H1 (cell line): Measurements from ENCODE around the gene MUC2. TPM values are rescaled to one million over a fixed set of nuclear protein-coding genes. Genes with fewer than 3 reads are reported as not detected.

Experiments used
- CTCF ChIP-seq, 3 experiments: IDR thresholded peaks; 1 replicate in 2 of 3; 2 replicates in 1 of 3; pipeline versions ENCODE4 v1.5.1 to v1.6.1; 2011; ENCODE audit warnings: low read length in 3 of 3, mild to moderate bottlenecking in 3 of 3, inconsistent platforms in 2 of 3, low read depth in 1 of 3, moderate library complexity in 1 of 3; ENCODE audit not compliant: insufficient read depth in 1 of 3; ENCODE audit errors: control extremely low read depth in 1 of 3
- EP300 ChIP-seq, 2 experiments: IDR thresholded peaks; 1 replicate in 1 of 2; 2 replicates in 1 of 2; pipeline ENCODE4 v1.6.1; 2011 to 2012; ENCODE audit warnings: low read depth in 2 of 2, low read length in 2 of 2, mild to moderate bottlenecking in 2 of 2, borderline replicate concordance in 1 of 2, inconsistent platforms in 1 of 2, moderate library complexity in 1 of 2
- EZH2 ChIP-seq: fragments of 200-600 bp; sonication (generic); IDR thresholded peaks from 2 replicates; pipeline ENCODE4 v1.7.1; 2012; ENCODE audit warnings: low read depth, mild to moderate bottlenecking, moderate library complexity, low read length, inconsistent platforms; ENCODE audit not compliant: severe bottlenecking
- GABPA ChIP-seq: IDR thresholded peaks from 2 replicates; pipeline ENCODE4 v1.6.1; 2011; ENCODE audit warnings: mild to moderate bottlenecking, low read length, moderate library complexity, borderline replicate concordance; ENCODE audit not compliant: insufficient read depth
- HDAC2 ChIP-seq, 2 experiments: fragments of 300-600 bp in 1 of 2; sonication (generic) in 1 of 2; IDR thresholded peaks; 2 replicates each; pipeline ENCODE4 v1.6.1; 2011 to 2012; ENCODE audit warnings: low read depth in 2 of 2, low read length in 2 of 2, mild to moderate bottlenecking in 2 of 2, moderate library complexity in 2 of 2, borderline replicate concordance in 1 of 2, inconsistent platforms in 1 of 2
- HDAC6 ChIP-seq: IDR thresholded peaks from one replicate; pipeline ENCODE4 v1.7.1; 2012; ENCODE audit warnings: low read depth, mild to moderate bottlenecking, inconsistent platforms, low read length, moderate library complexity
- MAFK ChIP-seq: IDR thresholded peaks from 2 replicates; pipeline ENCODE4 v1.6.1; 2012; ENCODE audit warnings: low read depth, mild to moderate bottlenecking, improper control_type of control experiment, low read length
- NRF1 ChIP-seq: IDR thresholded peaks from 2 replicates; pipeline ENCODE4 v1.6.1; 2011; ENCODE audit warnings: mild to moderate bottlenecking, low read depth, low read length, improper control_type of control experiment
- RAD21 ChIP-seq, 2 experiments: IDR thresholded peaks in 1 of 2; conservative IDR thresholded peaks in 1 of 2; 2 replicates each; pipeline ENCODE4 v1.6.1; 2011; ENCODE audit warnings: low read depth in 2 of 2, low read length in 2 of 2, improper control_type of control experiment in 1 of 2, inconsistent platforms in 1 of 2, mild to moderate bottlenecking in 1 of 2, moderate library complexity in 1 of 2
- SIN3A ChIP-seq, 2 experiments: IDR thresholded peaks in 1 of 2; conservative IDR thresholded peaks in 1 of 2; 2 replicates each; pipeline ENCODE4 v1.6.1; 2011 to 2012; ENCODE audit warnings: low read length in 2 of 2, improper control_type of control experiment in 1 of 2, low read depth in 1 of 2, mild to moderate bottlenecking in 1 of 2
- polyA plus RNA-seq, 7 experiments: library from polyadenylated mRNA; depleted of rRNA in 3 of 7; stranded (reverse) in 5 of 7; unstranded in 2 of 7; fragments of >200 nt in 5 of 7; fragments of 200-250 nt in 2 of 7; gene quantifications; 1 replicate in 5 of 7; 2 replicates in 1 of 7; 4 replicates in 1 of 7; pipeline versions ENCODE4 v1.2.1 to v1.2.3, GENCODE V29; 2011 to 2013; ENCODE audit warnings: missing spikeins in 2 of 7, mixed read lengths in 2 of 7
- total RNA-seq: library from RNA; stranded (reverse); fragmentation: NEBNext Ultra II Directional; extraction: Animal tissue kit (Norgen Biotek cat#: 25700); gene quantifications from 2 replicates; pipeline ENCODE4 v1.2.1, GENCODE V29; 2021

MUC2 gene
- total and polyA plus RNA-seq, 2 of the 8 experiments (the other 6 are each of a cell fraction or from before 2014, with no cell fraction given), result not detected

GRCh38 chr11:1050581-1051355 lies 23.9 kb upstream of the MUC2 start (continued):
- TF ChIP-seq GABPA, result peak; percentile 78; the same call in 1 of the 2 replicates
- TF ChIP-seq HDAC2 (IDR thresholded peaks at IDR 0.05; ENCODE audit: borderline replicate concordance in 1 of 2, low read depth in 2 of 2, low read length in 2 of 2), result peak in 1 of 2 experiments; percentile 58; a peak in 1 of 4 replicates
- peak; percentile 94 to 98 (median 97) for TF ChIP-seq CTCF (IDR thresholded peaks at IDR 0.05; ENCODE audit: control extremely low read depth in 1 of 3, insufficient read depth in 1 of 3, low read depth in 1 of 3, low read length in 3 of 3)
- TF ChIP-seq EP300 (IDR thresholded peaks at IDR 0.05; ENCODE audit: borderline replicate concordance in 1 of 2, low read depth in 2 of 2, low read length in 2 of 2), result no peak
- peak; percentile 97 to 98 for TF ChIP-seq RAD21 (IDR thresholded peaks at IDR 0.05 in 1 of 2, conservative IDR thresholded peaks at IDR 0.05 in 1 of 2; ENCODE audit: low read depth in 2 of 2, low read length in 2 of 2)
- TF ChIP-seq HDAC6, result no peak
- TF ChIP-seq SIN3A (conservative IDR thresholded peaks at IDR 0.05 in 1 of 2, IDR thresholded peaks at IDR 0.05 in 1 of 2; ENCODE audit: low read depth in 1 of 2, low read length in 2 of 2), result 0 out of 4 replicates have a peak, but pooled peaks of 1 of the 2 experiments have one; percentile 36
- no peak for TF ChIP-seq EZH2
- no peak for TF ChIP-seq MAFK
- TF ChIP-seq NRF1, result no peak
